GM12875 (cell line): Measurements from ENCODE around the gene SEMA7A.

Experiments
- H3K4me3 ChIP-seq: one replicate; pipeline ENCODE4 v1.5.1; 2011; ENCODE audit warnings: low read depth, low read length, control low read depth
- CTCF ChIP-seq: IDR thresholded peaks from 2 replicates; pipeline ENCODE4 v1.5.1; 2011; ENCODE audit warnings: low read depth, mild to moderate bottlenecking, control low read depth, inconsistent platforms, low read length, moderate library complexity, borderline replicate concordance; ENCODE audit not compliant: insufficient read depth

SEMA7A gene

GRCh38 chr15:74431645-74432044, 2.1 kb downstream of the SEMA7A start:
- TF ChIP-seq CTCF: no peak
- peak overlapping the region; percentile 98 for H3K4me3 ChIP-seq

GRCh38 chr15:74431116-74431515, 2.6 kb downstream of the SEMA7A start:
- H3K4me3 ChIP-seq: peak overlapping the region; percentile 98
- no peak for TF ChIP-seq CTCF

- TF ChIP-seq CTCF: no peak
- peak overlapping the region; percentile 98 for H3K4me3 ChIP-seq
These were observed 3.2 kb downstream of the SEMA7A start for GRCh38 chr15:74430510-74430951.

- H3K4me3 ChIP-seq: peak overlapping the region; percentile 98
- no peak for TF ChIP-seq CTCF
These were observed 3.9 kb downstream of the SEMA7A start for GRCh38 chr15:74429781-74430400.

- no peak for TF ChIP-seq CTCF
- H3K4me3 ChIP-seq: peak overlapping the region; percentile 98
These were observed 4.6 kb downstream of the SEMA7A start for GRCh38 chr15:74428970-74429780.

- TF ChIP-seq CTCF: no peak
- peak overlapping the region; percentile 98 for H3K4me3 ChIP-seq
These were observed 5.3 kb downstream of the SEMA7A start for GRCh38 chr15:74428442-74428787.
